ENCODE results near the gene TLE3.

The TLE3 gene

DNA sequence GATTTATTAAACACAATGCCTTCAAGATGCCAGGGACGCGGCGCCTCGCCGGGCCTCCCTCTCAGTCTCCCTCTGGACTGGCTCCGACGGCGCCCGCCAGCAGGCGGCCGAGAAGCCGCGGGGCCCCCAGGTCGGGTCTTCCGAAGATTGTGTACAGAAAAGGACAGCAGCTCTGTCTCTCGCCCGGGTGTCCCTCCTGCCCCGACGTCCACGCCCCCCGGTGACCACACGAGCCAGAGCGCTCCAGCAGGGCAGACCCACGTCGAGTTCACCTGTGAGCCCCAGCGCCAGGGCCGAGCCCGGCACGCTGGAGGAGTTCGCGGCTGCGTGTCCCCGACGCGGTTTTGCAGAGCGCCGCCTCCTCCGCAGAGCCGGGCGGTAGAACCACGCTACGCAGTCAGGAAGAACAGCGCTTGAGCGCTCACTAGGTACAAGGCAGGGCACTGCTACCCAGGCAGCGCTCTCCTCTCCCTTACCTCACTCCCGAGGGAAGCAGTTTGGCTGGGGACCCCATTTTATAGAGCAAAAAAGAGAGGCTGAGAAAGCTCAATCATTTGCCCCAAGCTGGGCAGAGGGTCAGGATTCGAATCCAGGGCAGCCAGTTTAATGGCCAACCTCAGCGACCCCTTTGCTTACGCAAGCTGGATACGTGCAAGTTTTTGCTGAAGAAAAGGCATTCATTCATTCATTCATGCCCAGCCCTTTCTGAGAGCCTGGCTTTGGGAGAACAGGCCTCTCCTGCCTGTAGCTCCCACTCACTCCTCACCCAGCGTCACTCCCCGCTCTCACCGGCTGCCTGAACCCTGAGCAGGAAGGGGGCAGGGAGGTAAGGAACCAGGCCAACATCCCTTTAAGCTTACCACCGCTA, 3.0 kb upstream of the TLE3 start:
- DNase-seq (ENCODE audit: insufficient read length, low spot score): no peak
- FAIRE-seq: no peak

DNA sequence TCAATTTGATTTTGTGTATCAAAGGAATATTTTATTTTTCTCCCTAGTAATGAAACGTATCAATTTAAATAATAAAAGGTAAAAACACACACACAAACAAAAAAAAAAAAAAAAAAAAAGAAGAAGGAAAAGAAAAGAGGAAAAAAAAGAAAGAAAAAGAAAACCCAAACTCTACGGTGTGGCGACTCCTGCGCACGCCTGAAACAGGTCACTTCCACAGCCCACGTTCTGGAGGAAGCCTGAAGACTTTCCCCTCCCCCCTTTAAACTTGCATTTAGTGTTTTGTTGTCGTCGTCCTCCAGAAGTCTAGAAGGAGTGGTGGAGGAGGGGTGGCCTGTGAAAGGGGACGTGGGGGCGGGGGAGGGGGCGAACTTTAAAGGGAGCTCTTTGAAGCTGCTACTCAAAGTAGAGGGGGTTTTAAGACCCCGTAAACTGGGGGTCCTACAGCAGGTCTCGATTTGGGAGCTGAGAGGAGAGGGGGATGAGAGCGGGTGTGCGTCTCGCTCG, 2.3 kb upstream of the TLE3 start:
- DNase-seq (ENCODE audit: insufficient read length, low spot score): no peak
- FAIRE-seq: no peak

DNA sequence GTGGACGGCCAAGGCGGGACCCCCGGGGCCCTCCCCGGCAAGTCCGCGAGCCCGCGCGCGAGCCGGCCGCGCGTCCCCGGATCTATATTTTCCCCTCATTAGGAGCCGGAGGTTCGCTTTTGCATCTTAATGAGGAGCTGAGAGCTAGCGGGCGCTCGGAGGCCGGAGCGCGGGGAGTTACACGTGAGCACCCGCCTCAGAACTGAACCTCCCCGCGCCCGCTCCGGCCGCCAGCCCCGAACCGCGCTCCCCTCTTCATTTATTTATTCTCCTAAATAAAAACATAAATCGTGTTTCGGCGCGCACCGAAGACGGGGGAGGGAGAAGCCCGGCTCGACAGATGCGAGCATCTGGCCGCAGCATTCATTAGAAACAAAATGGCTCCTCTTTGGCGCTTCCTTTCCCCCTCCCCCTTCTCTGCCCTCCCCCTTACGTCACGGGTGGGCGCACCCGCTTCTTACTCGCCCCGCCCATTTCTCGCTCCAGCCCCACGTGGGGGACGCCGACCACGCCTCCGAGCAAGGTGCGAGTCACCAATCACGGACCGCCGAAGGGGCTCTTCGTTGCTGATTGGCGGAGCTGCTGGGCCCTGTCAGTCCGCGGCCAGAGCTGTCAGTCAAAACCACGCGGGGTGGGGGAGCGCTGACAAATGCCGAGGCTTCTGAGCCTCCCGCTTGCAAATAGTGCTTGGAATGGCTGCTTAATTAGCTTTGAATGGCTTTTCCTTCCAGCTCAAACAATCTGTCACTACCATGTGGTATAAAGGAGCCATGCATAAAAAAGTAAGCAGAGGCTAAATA, 1.6 kb upstream of the TLE3 start:
- FAIRE-seq (peak; percentile 99), DNase-seq (ENCODE audit: insufficient read length, low spot score) (peak; percentile 100)

DNA sequence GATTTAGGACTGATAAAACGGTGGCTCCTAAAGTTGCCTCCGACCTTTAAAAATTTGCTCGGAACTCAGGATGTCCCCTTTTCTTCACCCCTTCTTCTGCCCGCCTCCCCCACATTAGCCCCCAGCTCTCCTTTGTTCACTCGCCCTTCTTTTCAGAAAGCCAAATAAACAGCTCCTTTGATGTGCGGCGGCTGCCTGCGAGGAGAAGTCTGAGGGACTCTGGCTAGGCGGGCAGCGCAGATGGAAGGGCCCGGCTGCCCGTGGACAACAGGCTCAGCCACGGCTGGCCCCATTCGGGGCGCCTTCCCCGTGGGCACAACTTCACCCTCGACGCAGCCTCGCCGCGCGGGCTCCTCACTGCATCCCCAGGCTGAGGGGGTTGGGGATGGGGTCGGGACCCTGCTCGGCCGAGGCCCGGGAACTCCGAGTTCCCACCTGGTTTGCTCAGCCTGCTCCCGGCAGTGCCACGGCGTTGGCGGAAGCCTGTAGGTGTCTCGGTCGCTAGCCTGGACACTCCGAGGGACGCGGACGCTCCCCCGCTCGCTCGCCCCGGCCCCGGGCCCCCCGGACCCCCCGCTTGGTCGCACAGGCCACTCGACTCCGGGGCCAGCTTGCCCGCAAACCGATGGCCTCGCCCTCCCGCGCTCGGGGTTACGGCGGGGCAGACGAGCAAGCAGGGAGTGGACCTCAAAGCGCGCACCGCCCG, 897 bp upstream of the TLE3 start:
- DNase-seq (ENCODE audit: insufficient read length, low spot score) (no peak), FAIRE-seq (no peak)

DNA sequence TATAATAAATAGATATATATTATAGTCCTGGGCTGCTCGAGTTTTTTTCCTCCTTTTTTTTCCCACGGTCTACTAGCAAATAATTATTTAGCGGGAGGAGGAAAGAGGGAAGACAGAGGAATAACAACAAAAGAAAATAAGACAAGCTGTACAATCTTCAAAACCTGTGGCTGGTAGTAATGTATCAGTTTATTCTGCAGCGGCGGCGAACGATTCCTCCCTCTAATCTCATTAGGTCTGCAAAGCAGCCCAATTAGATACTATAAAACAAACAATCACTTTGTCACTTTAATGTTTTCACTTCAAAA, 390 bp upstream of the TLE3 start:
- DNase-seq (ENCODE audit: insufficient read length, low spot score) (no peak), FAIRE-seq (no peak)

DNA sequence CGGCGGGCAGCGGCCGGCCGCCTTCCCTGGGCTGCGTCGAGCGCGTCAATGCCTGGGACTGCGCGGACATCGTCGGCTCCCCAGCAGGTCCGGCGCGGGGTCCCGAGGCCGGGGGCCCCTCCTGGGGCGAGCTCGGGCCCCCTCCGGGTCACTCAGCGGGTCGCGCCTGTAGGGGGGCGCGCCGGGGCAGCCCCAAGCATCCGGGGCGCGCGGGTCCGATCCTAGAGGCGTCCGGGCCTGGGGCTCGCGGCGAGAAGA, 725 bp downstream of the TLE3 start:
- DNase-seq (ENCODE audit: insufficient read length, low spot score) (no peak), FAIRE-seq (no peak)

DNA sequence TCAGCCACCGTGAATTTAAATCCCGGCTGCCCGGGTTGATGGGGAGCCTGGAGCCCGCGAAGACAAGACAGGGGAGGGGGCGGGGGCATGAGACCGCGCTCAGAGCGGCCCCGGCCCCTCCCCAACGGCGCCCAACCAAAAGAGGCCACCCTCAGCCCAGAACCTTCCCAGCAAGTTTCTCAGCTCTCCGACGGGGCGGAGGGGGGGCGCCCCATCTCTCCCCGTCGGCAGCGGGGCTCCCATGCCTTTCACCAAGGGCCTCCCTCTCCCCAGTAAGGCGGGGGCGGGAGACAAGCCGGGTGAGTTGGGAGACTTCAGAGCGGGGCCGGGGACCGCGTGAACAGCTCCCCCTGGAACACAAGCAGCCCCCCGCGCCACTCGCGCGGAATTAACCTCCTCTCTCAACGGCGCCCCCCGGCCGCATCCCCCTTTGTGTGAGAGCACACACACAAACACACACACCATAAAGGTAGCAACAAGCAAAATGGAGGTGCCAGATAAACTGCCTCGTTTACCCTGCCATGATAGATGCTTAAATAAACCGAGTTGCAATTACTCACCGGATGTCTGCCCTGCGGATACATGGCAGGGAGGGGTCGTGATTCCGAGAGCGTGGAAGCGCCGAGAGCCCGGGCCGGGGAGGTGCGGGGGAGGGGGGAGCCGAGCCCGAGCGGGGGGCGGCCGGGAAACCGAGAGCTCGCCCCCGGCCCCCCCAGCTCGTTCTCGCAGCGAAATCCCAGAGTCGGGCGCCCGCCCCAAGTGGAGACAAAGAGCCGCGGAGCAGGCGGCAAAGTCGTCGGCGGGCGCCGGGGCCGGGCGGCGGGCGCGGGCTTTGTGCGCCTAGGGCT, 1.3 kb downstream of the TLE3 start:
- peak; percentile 51 for DNase-seq (ENCODE audit: insufficient read length, low spot score)
- FAIRE-seq: no peak

DNA sequence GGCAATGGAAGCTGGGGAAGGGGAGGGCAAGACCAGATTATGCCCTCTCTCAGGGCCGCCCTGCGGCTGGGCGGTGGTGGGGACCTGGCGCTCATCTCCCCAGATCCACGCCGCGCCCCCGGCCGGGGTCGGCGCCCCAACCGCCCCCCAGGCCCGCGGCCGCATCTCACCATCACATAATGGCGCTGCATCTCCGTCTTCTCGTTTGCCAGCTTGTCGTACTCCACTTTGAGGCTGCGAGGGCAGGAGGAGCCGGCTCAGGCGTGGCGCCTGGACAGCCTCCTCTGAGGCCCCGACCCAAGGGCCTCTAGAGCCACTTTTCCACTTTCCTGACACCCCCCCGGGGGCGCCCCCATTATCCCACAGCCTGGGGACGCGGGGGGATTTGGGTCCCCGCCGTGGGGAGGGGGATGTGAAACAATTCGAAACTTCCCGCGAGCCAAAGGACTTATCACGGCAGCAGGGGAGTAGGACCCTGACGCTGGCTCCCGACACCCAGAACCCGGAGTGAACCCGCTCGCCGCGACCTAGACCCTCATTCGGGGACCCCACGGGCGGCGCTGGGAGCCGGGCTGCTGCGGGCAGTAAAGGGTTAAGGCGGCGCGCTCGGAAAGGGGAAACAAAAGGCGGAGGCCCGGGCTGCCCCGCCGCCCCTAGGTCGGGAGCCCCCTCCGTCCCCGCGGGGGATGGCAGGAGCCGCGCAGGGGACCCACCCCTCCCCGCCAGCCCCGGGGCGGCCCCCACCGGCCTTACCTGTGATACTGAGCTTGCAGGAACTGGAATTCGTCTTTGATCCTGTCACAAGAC, 2.1 kb downstream of the TLE3 start:
- no peak for DNase-seq (ENCODE audit: insufficient read length, low spot score)
- FAIRE-seq: no peak

DNA sequence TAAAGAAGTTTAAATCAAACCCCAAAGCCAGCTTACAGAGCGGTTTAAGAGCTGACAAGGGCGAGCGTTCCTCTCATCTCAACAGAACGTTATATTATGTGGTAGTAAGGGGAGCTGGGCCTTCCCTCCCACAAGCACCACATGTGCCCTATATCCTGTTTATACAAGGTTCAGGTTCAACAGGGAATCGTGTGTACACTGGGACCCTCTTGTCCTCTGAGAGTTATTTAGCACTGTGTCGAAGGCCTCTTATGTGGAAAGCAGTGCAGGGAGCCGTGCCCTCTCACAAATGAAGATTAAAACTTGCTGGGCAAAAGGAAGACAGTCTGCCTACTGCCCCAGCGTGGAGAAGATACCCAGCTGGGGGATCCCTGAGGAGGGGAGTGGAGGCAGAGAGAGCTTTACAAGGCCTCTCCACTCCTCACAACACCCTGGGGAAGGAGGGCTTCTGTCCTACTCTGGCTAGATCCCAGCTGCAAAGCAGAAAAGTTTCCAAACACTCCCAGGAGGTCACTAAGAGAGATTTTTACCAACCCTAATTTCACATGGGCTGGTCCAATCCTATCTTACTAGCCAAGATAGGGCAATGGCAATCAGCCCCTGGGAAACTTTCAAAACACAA, 2.9 kb downstream of the TLE3 start:
- DNase-seq (ENCODE audit: insufficient read length, low spot score) (no peak), FAIRE-seq (no peak)

DNA sequence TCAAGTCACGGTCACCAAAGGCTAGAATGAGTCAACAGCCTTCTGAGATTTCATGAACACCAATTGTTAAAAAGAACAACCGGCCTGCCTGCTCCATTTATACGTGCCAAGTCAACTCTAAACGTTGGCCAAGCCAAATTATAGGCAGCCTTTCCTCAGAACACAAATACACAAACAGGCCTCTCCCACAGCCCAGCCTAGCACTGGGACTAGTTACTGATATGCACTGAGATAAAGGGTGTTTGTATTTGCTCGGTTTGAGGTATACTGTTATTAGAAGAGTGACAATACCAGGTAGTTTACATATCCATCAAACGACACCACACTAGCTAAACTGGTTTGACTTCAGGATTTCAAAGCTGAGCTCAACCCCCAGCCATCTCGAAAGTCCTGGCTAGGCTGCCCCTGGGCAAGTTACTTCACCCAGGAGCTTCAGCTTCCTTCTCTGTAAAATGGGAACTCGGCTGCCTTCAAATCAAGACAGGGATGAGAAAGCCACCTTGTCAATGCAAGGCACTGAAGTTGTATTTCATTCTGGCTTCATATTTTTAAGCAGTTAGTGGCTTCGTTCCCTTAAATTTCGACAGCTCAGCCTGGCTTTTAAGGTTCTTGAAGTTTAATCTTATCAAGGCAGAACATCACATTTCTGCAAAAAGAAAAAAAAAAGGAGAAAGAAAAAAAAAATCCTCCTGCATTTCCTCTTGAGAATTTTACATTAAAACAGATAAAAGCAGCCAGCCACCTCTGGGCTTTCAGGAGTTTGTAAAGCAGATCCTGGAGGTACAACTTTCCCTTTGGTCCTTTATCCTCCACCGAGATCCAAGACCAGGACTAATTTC, 4.0 kb downstream of the TLE3 start:
- FAIRE-seq (no peak), DNase-seq (ENCODE audit: insufficient read length, low spot score) (no peak)

DNA sequence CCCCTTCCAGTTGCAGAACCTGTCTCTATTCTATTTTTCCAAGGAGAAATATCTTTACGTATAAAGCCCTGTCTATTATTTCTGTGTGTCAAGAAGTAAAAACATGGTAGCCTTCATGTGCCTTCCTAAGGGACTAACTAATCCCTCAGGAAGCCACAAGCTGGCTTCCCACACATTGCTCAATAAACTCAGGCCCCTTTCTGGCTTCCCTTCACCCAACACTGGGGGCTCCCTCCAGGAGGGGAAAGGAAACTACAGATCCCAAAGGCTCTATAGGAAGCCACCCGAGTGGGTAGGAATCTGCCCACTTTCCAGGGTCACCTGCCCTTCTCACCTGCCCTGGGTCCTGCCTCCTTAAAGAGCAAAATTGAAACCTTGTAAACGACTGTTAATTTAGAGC, 4.6 kb downstream of the TLE3 start:
- no peak for DNase-seq (ENCODE audit: insufficient read length, low spot score)
- FAIRE-seq: no peak

DNA sequence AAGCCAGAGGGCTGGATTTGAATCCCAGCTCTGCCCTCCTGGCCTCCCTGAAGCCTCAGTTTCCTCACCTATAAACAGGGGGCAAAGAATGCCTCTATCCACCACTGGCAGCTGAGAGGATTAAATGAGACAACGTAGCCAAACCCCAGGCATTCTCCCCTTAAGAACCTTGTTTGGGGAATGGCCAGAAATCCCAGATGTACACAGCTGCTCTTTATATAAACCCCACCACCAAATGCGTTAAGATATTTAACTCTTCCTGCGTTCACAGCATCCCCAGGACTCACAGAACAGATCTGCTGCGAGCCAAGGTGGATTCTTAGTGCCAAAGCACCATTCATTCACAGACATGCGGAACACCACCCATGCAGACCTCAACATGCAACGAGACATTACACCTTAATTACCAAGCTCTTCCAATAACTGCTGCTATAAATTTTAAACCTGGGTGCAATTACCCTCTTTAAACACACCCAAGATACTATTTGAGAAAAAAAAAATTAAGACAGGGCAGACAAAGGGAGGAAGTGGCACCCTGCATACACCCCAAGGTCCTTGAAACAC, 5.2 kb downstream of the TLE3 start:
- FAIRE-seq: no peak
- DNase-seq (ENCODE audit: insufficient read length, low spot score): no peak

DNA sequence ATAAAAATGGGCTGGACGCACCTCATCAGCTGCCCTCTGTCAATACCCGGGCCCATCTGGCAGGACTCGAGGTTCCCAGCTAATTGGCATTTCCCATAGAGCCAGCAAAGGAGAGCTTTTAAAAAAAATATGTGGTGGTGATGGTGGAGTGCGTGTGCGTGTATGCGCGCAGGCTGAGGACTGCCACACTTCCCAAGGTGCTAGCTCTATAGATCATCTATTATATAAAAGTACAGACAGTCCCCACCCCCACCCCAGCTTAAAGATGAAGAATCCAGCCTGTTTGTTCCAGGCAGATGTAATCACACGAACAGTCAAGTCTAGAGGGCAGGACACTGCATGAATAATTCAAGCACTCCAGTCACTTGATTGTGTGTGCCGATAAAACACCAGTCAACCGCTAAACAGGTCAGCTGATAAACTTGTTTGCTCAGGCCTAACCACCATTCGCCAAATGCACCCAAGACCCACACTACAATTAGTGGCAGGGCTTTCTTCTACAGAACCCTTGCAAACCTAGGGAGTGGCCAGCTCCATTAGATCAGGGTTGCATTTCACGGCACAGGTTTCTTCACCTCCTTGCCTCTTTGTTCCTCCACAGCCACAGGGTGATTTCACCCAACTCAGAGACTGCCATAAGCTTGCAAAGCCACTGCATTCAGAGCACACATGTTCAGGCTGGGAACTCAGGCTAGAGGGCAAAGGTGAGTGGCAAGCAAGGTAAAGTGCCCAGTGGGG, 5.8 kb downstream of the TLE3 start:
- no peak for DNase-seq (ENCODE audit: insufficient read length, low spot score)
- FAIRE-seq: no peak

DNA sequence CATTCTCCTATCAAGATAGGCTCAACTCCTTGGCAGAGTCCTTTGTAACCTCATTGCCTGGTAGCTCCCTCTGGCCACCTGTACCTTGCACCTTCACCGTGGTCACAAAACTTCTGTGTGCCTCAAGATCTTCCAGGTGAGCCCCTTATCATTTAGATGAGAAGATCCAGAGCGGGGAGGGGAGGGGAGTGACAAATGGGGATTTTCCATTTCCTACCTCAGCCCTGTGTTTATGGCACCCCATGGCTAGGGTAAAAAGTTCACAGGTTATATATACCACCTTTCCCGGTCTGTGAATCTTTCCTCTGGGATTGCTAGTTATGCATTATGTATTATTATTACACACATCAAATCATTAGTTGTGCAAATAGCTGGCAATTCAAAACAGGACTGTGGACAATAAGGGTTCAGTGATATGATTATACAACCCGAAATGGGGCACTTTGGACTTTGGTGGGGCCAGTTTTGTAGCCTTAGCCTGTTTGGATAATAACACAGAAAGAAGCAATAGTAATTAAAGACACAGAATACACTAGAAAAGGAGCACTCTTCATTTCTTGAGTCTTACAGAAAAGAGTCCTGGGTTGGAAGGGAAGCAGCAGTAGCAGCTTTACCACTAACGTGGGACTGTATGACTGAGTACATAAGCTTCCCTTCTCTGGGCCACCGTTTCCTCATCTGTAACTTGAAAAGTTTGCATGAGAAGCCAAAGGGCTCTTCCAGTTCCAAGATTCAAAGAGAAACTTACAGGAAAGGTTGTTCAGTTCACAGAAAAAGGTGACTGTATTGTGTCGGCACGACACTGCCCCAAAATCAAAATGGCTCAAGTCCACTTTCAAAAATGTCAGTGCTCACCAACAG, 7.1 kb downstream of the TLE3 start:
- FAIRE-seq (no peak), DNase-seq (ENCODE audit: insufficient read length, low spot score) (no peak)

DNA sequence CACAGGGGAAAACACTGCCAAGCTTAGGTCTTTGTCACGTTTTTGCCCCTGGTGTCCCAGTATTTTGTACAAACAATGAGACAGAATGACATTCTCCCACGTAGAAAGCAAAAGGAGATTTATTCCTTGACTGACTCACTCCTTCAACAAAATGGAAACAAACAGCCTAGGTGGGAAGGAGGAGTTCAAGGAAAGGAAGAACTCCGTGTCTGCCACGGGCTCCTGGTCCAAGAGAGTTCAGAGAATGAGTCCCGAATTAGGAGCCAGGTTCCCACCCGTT, 8.1 kb downstream of the TLE3 start:
- FAIRE-seq: no peak

DNA sequence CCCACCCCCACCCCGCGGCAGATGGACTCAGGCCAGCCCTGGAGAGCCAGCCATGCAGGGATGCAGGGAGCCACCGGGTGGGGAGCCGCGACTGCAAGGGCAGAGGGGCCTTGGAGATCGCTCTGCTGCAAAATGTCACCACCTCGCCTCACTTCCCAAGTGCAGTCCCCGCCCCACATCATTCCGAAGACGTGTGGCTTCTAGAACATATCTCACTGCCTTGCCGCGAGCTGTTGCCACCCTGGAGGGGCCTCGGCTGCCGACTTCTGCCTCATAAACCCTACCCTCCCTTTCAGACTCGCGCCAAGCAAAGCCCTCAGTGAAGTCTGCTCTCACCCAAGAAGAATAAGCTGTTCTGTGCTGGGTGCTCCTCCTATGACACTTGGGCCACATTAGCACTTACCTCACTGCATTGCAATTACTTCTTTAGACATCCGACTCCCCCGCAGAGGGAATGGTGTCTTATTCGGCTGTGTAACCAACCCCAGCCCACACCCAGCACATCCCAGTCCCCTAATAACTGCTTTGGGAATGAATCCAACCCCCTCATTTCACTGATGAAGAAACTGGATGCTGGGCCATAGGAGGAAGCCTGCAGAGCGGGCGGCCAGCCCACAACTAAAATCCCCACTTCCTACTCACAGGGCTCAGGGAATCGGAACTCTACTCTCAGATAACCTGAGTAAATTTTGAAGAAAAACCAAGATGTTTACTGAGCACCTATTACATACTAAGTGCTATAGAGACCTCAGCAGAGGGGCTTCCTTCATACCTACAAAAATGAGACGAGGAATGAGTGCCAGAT, 8.6 kb downstream of the TLE3 start:
- DNase-seq (ENCODE audit: insufficient read length, low spot score): no peak
- FAIRE-seq: no peak

More for the DNA sequence above, 8.1 kb downstream of the TLE3 start:
- no peak for DNase-seq (ENCODE audit: insufficient read length, low spot score)

Data from HTR-8/SVneo (cell line).